Astrocyte (in vitro differentiated cells and primary cell): ENCODE measurements around the gene OR14I1. TPM values are rescaled to one million over a fixed set of nuclear protein-coding genes. Genes with fewer than 3 reads are reported as not detected.

Experiments
- DNase-seq: peaks from one replicate; pipeline ENCODE4 v3.0.0-alpha.2; 2010; ENCODE audit warnings: low read depth
- FAIRE-seq: peaks from 2 replicates; lab custom pipeline; 2011; peaks lifted over from hg19 to GRCh38; lab: Jason Lieb, UNC
- H2AFZ ChIP-seq: 2 replicates; pipeline ENCODE4 v1.6.0; 2012; ENCODE audit warnings: low read depth, low read length, inconsistent platforms
- H3K27ac ChIP-seq: 2 replicates; pipeline ENCODE4 v1.5.1; 2011; ENCODE audit warnings: low read depth, low read length, inconsistent platforms
- H3K27me3 ChIP-seq: 2 replicates; pipeline ENCODE4 v1.6.0; 2011; ENCODE audit warnings: low read length, inconsistent platforms; ENCODE audit not compliant: insufficient read depth
- H3K36me3 ChIP-seq: 2 replicates; pipeline ENCODE4 v1.5.1; 2011; ENCODE audit warnings: low read length, inconsistent platforms; ENCODE audit not compliant: insufficient read depth
- H3K4me1 ChIP-seq: 2 replicates; pipeline ENCODE4 v1.5.1; 2011; ENCODE audit warnings: low read length, inconsistent platforms; ENCODE audit not compliant: insufficient read depth
- H3K4me2 ChIP-seq: 2 replicates; pipeline ENCODE4 v1.6.0; 2012; ENCODE audit warnings: low read length, inconsistent platforms
- H3K4me3 ChIP-seq: 2 replicates; pipeline ENCODE4 v1.5.1; 2011; ENCODE audit warnings: low read depth, mild to moderate bottlenecking, low read length, inconsistent platforms; ENCODE audit not compliant: insufficient read depth
- H3K79me2 ChIP-seq: 2 replicates; pipeline ENCODE4 v1.6.0; 2012; ENCODE audit warnings: mild to moderate bottlenecking, low read length, inconsistent platforms; ENCODE audit not compliant: insufficient read depth
- H3K9ac ChIP-seq: 2 replicates; pipeline ENCODE4 v1.6.0; 2012; ENCODE audit warnings: mild to moderate bottlenecking, low read length, inconsistent platforms
- H3K9me3 ChIP-seq: 2 replicates; pipeline ENCODE4 v1.5.1; 2012; ENCODE audit warnings: low read depth, mild to moderate bottlenecking, low read length, inconsistent platforms; ENCODE audit not compliant: insufficient read depth
- H4K20me1 ChIP-seq: 2 replicates; pipeline ENCODE4 v1.6.0; 2012; ENCODE audit warnings: low read length, inconsistent platforms; ENCODE audit not compliant: insufficient read depth
- H3K27ac Mint-ChIP-seq: one replicate; pipeline ENCODE4 v1.8.0; 2021; ENCODE audit warnings: mild to moderate bottlenecking, mixed read lengths; ENCODE audit not compliant: unreplicated experiment
- H3K27me3 Mint-ChIP-seq: one replicate; pipeline ENCODE4 v1.8.0; 2021; ENCODE audit warnings: low read depth, mixed read lengths; ENCODE audit not compliant: unreplicated experiment
- H3K36me3 Mint-ChIP-seq: one replicate; pipeline ENCODE4 v1.8.0; 2021; ENCODE audit warnings: low read depth, mixed read lengths; ENCODE audit not compliant: unreplicated experiment
- H3K4me1 Mint-ChIP-seq: one replicate; pipeline ENCODE4 v1.8.0; 2021; ENCODE audit warnings: low read depth, mixed read lengths; ENCODE audit not compliant: unreplicated experiment
- H3K4me3 Mint-ChIP-seq: one replicate; pipeline ENCODE4 v1.8.0; 2021; ENCODE audit warnings: mild to moderate bottlenecking, moderate library complexity, mixed read lengths; ENCODE audit not compliant: unreplicated experiment
- H3K9me3 Mint-ChIP-seq: one replicate; pipeline ENCODE4 v1.8.0; 2021; ENCODE audit warnings: mild to moderate bottlenecking, mixed read lengths; ENCODE audit not compliant: unreplicated experiment
- EZH2 ChIP-seq: IDR thresholded peaks from 2 replicates; pipeline ENCODE4 v1.6.1; 2012; ENCODE audit warnings: mild to moderate bottlenecking, low read length, inconsistent platforms; ENCODE audit not compliant: insufficient read depth
- total RNA-seq: library from RNA; stranded (reverse); gene quantifications from 2 replicates; pipeline ENCODE4 v1.2.1, GENCODE V29; 2021
- TF ChIP-seq, protein P1 (sequence below): IDR thresholded peaks from 2 replicates; pipeline ENCODE4 v1.5.1; 2011; ENCODE audit warnings: low read depth, mild to moderate bottlenecking, inconsistent platforms, low read length, moderate library complexity; ENCODE audit not compliant: insufficient read depth

Gene OR14I1
- total RNA-seq, 1 donor from 2014 or later, result not detected

GRCh38 chr1:248750496-248750895 lies 47.9 kb upstream of the OR14I1 start:
- Histone ChIP-seq H3K9ac (no peak overlapping the region), H4K20me1 (no peaks in the 10 kb centered on the region), H3K4me3 (no peak overlapping the region), H3K27me3 (no peaks in the 10 kb centered on the region), H3K36me3 (no peaks in the 10 kb centered on the region), H3K4me1 (no peaks in the 10 kb centered on the region), H3K9me3 (peaks cover 19% of the 10 kb centered on the region), H2AFZ (no peak overlapping the region), H3K27ac (no peak overlapping the region), H3K4me2 (no peak overlapping the region), H3K79me2 (no peaks in the 10 kb centered on the region)
- DNase-seq (no peak), FAIRE-seq (no peak)
- Mint-ChIP-seq H3K4me3 (no peak overlapping the region), H3K4me1 (no peaks in the 10 kb centered on the region), H3K36me3 (no peaks in the 10 kb centered on the region), H3K9me3 (peaks cover 12% of the 10 kb centered on the region), H3K27ac (no peak overlapping the region), H3K27me3 (no peaks in the 10 kb centered on the region)
- TF ChIP-seq, protein P1, sequence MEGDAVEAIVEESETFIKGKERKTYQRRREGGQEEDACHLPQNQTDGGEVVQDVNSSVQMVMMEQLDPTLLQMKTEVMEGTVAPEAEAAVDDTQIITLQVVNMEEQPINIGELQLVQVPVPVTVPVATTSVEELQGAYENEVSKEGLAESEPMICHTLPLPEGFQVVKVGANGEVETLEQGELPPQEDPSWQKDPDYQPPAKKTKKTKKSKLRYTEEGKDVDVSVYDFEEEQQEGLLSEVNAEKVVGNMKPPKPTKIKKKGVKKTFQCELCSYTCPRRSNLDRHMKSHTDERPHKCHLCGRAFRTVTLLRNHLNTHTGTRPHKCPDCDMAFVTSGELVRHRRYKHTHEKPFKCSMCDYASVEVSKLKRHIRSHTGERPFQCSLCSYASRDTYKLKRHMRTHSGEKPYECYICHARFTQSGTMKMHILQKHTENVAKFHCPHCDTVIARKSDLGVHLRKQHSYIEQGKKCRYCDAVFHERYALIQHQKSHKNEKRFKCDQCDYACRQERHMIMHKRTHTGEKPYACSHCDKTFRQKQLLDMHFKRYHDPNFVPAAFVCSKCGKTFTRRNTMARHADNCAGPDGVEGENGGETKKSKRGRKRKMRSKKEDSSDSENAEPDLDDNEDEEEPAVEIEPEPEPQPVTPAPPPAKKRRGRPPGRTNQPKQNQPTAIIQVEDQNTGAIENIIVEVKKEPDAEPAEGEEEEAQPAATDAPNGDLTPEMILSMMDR, result no peak
- no peak for TF ChIP-seq EZH2

DNA sequence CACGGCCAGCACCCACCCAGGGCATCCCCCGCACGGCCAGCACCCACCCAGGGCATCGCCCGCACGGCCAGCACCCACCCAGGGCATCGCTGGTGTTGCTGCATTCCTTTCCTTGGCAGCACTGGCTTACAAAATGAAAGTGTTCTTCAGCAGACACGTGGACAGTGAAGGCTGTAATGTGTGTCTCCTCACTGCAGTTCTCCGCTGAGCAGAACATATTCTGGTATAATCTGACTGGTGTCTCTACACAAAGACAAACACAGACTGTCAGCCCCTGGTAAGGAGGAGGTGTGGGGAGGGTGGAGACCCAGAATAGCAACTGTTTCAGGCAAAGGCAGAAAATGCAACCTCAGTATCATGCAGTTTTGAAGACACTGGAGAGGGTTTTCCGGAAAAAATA lies 45.6 kb upstream of the OR14I1 start:
- H3K36me3 ChIP-seq, result no peaks in the 10 kb centered on the region
- no peak overlapping the region for H3K9ac ChIP-seq
- Mint-ChIP-seq H3K36me3 (no peaks in the 10 kb centered on the region), H3K4me3 (no peak overlapping the region), H3K27me3 (no peaks in the 10 kb centered on the region), H3K27ac (no peak overlapping the region), H3K9me3 (peaks cover 15% of the 10 kb centered on the region), H3K4me1 (no peaks in the 10 kb centered on the region)
- TF ChIP-seq EZH2, result no peak
- TF ChIP-seq, protein P1, result no peak
- no peak overlapping the region for H2AFZ ChIP-seq
- no peaks in the 10 kb centered on the region for H3K79me2 ChIP-seq
- no peak overlapping the region for H3K27ac ChIP-seq
- no peak overlapping the region for H3K4me3 ChIP-seq
- DNase-seq (no peak), FAIRE-seq (no peak)
- no peaks in the 10 kb centered on the region for H3K4me1 ChIP-seq
- H3K27me3 ChIP-seq, result no peaks in the 10 kb centered on the region
- H3K9me3 ChIP-seq, result peaks cover 10% of the 10 kb centered on the region
- no peak overlapping the region for H3K4me2 ChIP-seq
- no peaks in the 10 kb centered on the region for H4K20me1 ChIP-seq

- no peak for TF ChIP-seq EZH2
- TF ChIP-seq, protein P1, result no peak
- no peaks in the 10 kb centered on the region for H4K20me1 ChIP-seq
- Mint-ChIP-seq H3K27me3 (no peaks in the 10 kb centered on the region), H3K9me3 (peaks cover 21% of the 10 kb centered on the region), H3K27ac (no peak overlapping the region), H3K4me1 (no peaks in the 10 kb centered on the region), H3K4me3 (no peak overlapping the region), H3K36me3 (peaks cover 1% of the 10 kb centered on the region)
- H3K27me3 ChIP-seq, result no peaks in the 10 kb centered on the region
- no peak for FAIRE-seq
- no peaks in the 10 kb centered on the region for H3K36me3 ChIP-seq
- H3K4me1 ChIP-seq, result no peaks in the 10 kb centered on the region
- H3K79me2 ChIP-seq, result no peaks in the 10 kb centered on the region
- DNase-seq, result no peak
- H3K4me2 ChIP-seq, result no peak overlapping the region
- H2AFZ ChIP-seq, result no peak overlapping the region
- no peak overlapping the region for H3K27ac ChIP-seq
- H3K9me3 ChIP-seq, result peaks cover 6% of the 10 kb centered on the region
- no peak overlapping the region for H3K9ac ChIP-seq
- no peak overlapping the region for H3K4me3 ChIP-seq
Observed at GRCh38 chr1:248740876-248741275, 38.3 kb upstream of the OR14I1 start.
